Lower leg skin (tissue), 3 donors: ENCODE measurements around the gene FHOD3.

Experiments
- POLR2A ChIP-seq, 2 donors: fragments of 450-650 bp; IDR thresholded peaks; one replicate each; pipeline ENCODE4 v1.6.1; 2016 to 2017; ENCODE audit warnings: antibody characterized with exemption in 2 of 2, mild to moderate bottlenecking in 1 of 2, moderate library complexity in 1 of 2
- TF ChIP-seq, protein P1 (sequence below), 3 donors: fragments of 450-650 bp; IDR thresholded peaks; one replicate each; pipeline ENCODE4 v1.5.1; 2016; ENCODE audit warnings: antibody characterized with exemption in 3 of 3, mild to moderate bottlenecking in 3 of 3, moderate library complexity in 2 of 3

DNA sequence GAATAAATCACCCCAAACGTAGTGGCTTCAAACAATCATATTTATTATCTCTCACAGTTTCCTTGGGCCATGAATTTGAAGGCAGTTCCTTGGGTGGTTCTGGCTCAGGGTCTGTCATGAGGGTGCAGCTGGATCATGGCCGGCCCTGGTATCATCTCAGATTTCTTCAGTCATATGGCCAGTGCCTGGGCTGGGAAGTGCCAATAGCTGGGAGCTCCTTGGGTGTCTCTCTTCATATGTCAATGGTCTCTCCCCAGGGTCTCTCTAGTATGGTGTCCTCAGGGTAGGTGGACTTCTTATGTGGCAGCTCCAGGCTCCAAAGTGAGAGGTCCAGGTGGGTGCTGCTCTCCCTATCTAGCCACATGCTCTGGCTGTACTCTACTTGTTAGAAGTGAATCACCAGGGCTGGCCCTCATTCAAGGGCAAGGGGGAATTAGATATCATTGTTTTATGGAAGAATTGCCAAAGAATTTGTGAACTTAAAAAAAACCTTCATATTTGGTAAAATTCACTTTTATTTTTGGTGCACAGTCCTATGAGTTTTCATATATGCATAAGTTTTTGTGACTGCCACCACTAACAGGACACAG lies 15.4 kb downstream of the FHOD3 start:
- TF ChIP-seq, protein P1, sequence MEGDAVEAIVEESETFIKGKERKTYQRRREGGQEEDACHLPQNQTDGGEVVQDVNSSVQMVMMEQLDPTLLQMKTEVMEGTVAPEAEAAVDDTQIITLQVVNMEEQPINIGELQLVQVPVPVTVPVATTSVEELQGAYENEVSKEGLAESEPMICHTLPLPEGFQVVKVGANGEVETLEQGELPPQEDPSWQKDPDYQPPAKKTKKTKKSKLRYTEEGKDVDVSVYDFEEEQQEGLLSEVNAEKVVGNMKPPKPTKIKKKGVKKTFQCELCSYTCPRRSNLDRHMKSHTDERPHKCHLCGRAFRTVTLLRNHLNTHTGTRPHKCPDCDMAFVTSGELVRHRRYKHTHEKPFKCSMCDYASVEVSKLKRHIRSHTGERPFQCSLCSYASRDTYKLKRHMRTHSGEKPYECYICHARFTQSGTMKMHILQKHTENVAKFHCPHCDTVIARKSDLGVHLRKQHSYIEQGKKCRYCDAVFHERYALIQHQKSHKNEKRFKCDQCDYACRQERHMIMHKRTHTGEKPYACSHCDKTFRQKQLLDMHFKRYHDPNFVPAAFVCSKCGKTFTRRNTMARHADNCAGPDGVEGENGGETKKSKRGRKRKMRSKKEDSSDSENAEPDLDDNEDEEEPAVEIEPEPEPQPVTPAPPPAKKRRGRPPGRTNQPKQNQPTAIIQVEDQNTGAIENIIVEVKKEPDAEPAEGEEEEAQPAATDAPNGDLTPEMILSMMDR (IDR thresholded peaks at IDR 0.05) = no peak
- TF ChIP-seq POLR2A (IDR thresholded peaks at IDR 0.05) = no peak
